Measurements from ENCODE around the gene PCK1.

GRCh38 chr20:57595041-57596030 is 34.4 kb downstream of the PCK1 start:
- TF ChIP-seq CTCF (conservative IDR thresholded peaks at IDR 0.05), result no peak
- TF ChIP-seq ZFX (IDR thresholded peaks at IDR 0.05), result no peak
